ENCODE results near the gene PRPF19.

GRCh38 chr11:60891103-60891741 lies 15.2 kb downstream of the PRPF19 start:
- no peak for TF ChIP-seq MXI1 (IDR thresholded peaks at IDR 0.05; ENCODE audit: borderline replicate concordance, low read depth, low read length)
- no peak for TF ChIP-seq RAD21 (IDR thresholded peaks at IDR 0.05; ENCODE audit: low read length)
- TF ChIP-seq CTCF (conservative IDR thresholded peaks at IDR 0.05; ENCODE audit: low read depth, low read length): no peak
